Right lobe of liver (tissue), 6 donors: ENCODE data around the gene DCC. TPM values are rescaled to one million over a fixed set of nuclear protein-coding genes. Genes with fewer than 3 reads are reported as not detected.

Experiments used
- ATAC-seq, 4 donors: fragments of 200-7000 bp; cut with Tn5 transposase; one replicate each; pipeline ENCODE4 v1.9.1; 2020; ENCODE audit warnings: mild to moderate bottlenecking in 4 of 4, moderate library complexity in 4 of 4
- DNase-seq, 3 donors: peaks; one replicate each; pipeline ENCODE4 v3.0.0-alpha.2; 2020
- H3K27ac ChIP-seq, 3 donors: fragments of 200-600 bp; one replicate each; pipeline ENCODE4 v1.8.0; 2022
- H3K27me3 ChIP-seq, 2 donors: fragments of 200-600 bp; one replicate each; pipeline ENCODE4 v1.8.0; 2022
- H3K36me3 ChIP-seq, 4 donors: fragments of 200-600 bp; sonication (generic) in 1 of 4; one replicate each; pipeline versions ENCODE4 v1.5.1 to v1.8.0; 2017 to 2022; ENCODE audit warnings: control low read depth in 1 of 4
- H3K4me1 ChIP-seq, 4 donors: fragments of 200-600 bp; sonication (generic) in 1 of 4; one replicate each; pipeline versions ENCODE4 v1.5.1 to v1.8.0; 2017 to 2022; ENCODE audit warnings: control low read depth in 1 of 4
- H3K4me3 ChIP-seq, 3 donors: fragments of 200-600 bp; one replicate each; pipeline ENCODE4 v1.8.0; 2022
- H3K9me3 ChIP-seq, 4 donors: fragments of 200-600 bp; sonication (generic) in 1 of 4; one replicate each; pipeline versions ENCODE4 v1.5.1 to v1.8.0; 2017 to 2022; ENCODE audit warnings: control low read depth in 1 of 4
- POLR2A ChIP-seq: fragments of 450-650 bp; IDR thresholded peaks from one replicate; pipeline ENCODE4 v1.6.1; 2017; ENCODE audit warnings: antibody characterized with exemption, mild to moderate bottlenecking
- WGBS: methylation state at CpG from one replicate; pipeline ENCODE4 v1.1.6; 2018; ENCODE audit warnings: low coverage, low lambda C conversion rate; ENCODE audit not compliant: insufficient coverage; ENCODE audit errors: missing lambda C conversion rate; 5-methylcytosine and 5-hydroxymethylcytosine counted together
- intact Hi-C, 2 donors: fragments of 100-400 bp; cut with DNase I; formaldehyde crosslinking; loops; one replicate each; pipeline versions ENCODE4 v1.11.2 to v1.14.1; 2022
- total RNA-seq, 6 experiments: library from RNA; depleted of rRNA in 2 of 6; stranded (reverse); fragments of >200 nt in 2 of 6; fragmentation: NEBNext Ultra II Directional in 3 of 6; extraction: Animal tissue kit (Norgen Biotek cat#: 25700) in 3 of 6; gene quantifications; one replicate each; pipeline versions ENCODE4 v1.1.0 to v1.2.4, GENCODE V29; 2016 to 2023
- TF ChIP-seq, protein P1 (sequence below), 4 donors: fragments of 200-600 bp in 3 of 4; fragments of 450-650 bp in 1 of 4; IDR thresholded peaks; one replicate each; pipeline versions ENCODE4 v1.5.1 to v1.8.0; 2016 to 2022; ENCODE audit warnings: antibody characterized with exemption in 4 of 4, mild to moderate bottlenecking in 2 of 4
- donor health status: DM: no; HTN: yes; CAD: no.
- donor health status: DM: no; HTN: no; CAD: no.
- donor health status: DM: no; HTN: no; CAD: no.
- donor health status: DM: no; HTN: yes; CAD: no.
- donor health status: DM: no; HTN: yes; CAD: no.

The DCC gene
- total RNA-seq, 6 experiments from 2014 or later: 0.06 TPM; not detected in 5

DNA sequence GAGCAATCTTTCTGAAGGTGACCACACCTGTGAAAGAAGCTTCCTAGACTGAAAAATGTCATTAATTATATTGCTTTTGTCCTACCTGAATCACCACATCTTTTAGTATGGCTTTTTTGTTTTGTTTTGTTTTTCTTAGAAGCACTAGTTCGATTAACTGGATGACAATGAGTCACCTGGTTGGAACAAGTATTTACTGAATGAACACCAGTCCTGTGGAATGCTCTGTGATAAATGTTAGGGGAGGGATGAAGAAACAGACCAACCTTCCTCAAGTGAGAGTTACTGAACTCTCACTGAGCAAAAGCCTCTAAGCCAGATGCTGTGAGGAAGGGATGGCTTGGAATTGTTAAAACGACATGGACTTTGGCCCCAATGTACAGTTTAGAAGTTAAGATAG lies 26.8 kb upstream of the DCC start:
- Histone ChIP-seq H3K27ac (no peak overlapping the region), H3K4me3 (no peak overlapping the region), H3K4me1 (no peaks in the 10 kb centered on the region), H3K27me3 (no peaks in the 10 kb centered on the region), H3K36me3 (no peaks in the 10 kb centered on the region), H3K9me3 (no peaks in the 10 kb centered on the region)
- DNase-seq (no peak), ATAC-seq (no peak)
- WGBS: 30% methylated on average over 2 of the region's 2 CpGs
- intact Hi-C loops: no loop called here
- TF ChIP-seq POLR2A: no peak
- TF ChIP-seq, protein P1, sequence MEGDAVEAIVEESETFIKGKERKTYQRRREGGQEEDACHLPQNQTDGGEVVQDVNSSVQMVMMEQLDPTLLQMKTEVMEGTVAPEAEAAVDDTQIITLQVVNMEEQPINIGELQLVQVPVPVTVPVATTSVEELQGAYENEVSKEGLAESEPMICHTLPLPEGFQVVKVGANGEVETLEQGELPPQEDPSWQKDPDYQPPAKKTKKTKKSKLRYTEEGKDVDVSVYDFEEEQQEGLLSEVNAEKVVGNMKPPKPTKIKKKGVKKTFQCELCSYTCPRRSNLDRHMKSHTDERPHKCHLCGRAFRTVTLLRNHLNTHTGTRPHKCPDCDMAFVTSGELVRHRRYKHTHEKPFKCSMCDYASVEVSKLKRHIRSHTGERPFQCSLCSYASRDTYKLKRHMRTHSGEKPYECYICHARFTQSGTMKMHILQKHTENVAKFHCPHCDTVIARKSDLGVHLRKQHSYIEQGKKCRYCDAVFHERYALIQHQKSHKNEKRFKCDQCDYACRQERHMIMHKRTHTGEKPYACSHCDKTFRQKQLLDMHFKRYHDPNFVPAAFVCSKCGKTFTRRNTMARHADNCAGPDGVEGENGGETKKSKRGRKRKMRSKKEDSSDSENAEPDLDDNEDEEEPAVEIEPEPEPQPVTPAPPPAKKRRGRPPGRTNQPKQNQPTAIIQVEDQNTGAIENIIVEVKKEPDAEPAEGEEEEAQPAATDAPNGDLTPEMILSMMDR (IDR thresholded peaks at IDR 0.05): no peak

DNA sequence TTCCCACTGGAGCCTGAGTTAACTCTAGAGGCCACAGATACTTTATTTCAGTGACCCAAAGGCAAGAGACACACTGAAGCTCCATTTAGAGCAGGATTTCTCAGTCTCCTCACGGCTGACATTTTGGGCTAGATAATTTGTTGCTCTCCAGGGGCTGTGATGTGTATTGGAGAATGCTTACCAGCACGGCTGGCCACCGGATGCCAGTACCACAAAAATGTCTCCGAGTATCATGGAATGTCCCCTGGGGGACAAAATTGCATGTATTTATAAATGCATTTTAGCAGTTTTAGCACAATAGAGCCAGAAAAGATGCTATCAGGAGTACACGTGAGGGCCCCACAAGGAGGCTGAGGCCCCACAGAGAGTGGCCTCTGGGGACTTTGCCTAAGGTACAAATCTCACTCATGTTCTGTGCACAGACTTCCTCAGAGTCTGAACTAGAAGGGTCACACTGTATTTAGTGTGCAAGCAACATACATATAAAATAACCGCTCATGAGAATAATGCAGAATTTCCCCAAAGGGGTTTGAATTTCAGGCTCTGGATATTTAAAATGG lies 20.5 kb upstream of the DCC start:
- ATAC-seq: no peak
- intact Hi-C loops: no loop called here
- H3K36me3 ChIP-seq: no peaks in the 10 kb centered on the region
- no peaks in the 10 kb centered on the region for H3K27me3 ChIP-seq
- no peak for DNase-seq
- H3K4me3 ChIP-seq: no peak overlapping the region
- no peak overlapping the region for H3K27ac ChIP-seq
- 54% methylated on average over 6 of the region's 6 CpGs for WGBS
- H3K4me1 ChIP-seq: no peaks in the 10 kb centered on the region
- no peaks in the 10 kb centered on the region for H3K9me3 ChIP-seq
- TF ChIP-seq, protein P1 (IDR thresholded peaks at IDR 0.05): no peak
- no peak for TF ChIP-seq POLR2A

DNA sequence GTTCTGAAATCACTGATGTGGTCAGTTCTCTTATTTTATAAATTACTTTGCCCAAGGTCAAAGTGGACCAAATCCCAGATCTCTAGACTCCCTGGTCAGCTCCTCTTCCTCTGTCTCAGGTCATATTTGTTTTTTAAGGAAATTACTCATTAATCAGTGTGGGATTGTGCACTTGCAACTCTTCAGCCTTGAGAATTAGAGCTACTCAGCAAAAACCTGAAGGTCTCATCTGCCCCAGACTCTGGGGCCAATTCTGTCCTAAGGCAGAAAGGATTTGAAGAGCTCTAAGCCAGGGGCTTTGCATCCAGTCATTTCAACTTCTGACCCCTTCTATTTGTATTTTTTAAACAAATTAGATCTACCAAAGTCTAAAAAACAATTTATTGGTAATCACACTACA lies 17.7 kb upstream of the DCC start:
- no peak for ATAC-seq
- H3K4me3 ChIP-seq: no peak overlapping the region
- DNase-seq: no peak
- no peaks in the 10 kb centered on the region for H3K4me1 ChIP-seq
- intact Hi-C loops: no loop called here
- no peaks in the 10 kb centered on the region for H3K9me3 ChIP-seq
- TF ChIP-seq, protein P1 (IDR thresholded peaks at IDR 0.05): no peak
- no peak for TF ChIP-seq POLR2A
- H3K27me3 ChIP-seq: no peaks in the 10 kb centered on the region
- H3K36me3 ChIP-seq: no peaks in the 10 kb centered on the region
- no peak overlapping the region for H3K27ac ChIP-seq

DNA sequence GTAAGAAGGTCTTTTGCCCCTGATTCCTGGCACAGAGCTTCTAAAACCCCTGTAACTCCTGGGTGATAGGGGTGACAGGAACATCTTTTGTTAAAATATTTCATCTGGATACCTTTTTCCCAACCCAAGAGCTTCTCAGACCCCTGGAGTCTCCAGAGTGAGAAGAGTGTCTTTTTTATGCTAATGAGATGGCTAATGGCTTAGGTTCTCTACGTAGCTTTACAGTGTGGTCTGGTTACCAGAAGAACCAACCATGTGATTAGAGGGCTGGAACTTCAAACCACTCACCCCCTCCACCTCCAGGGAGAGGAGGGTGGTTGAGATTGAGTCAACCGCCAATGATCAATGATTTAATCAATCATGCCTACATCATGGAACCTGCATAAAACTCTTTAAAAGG lies 16.2 kb upstream of the DCC start:
- Histone ChIP-seq H3K27me3 (no peaks in the 10 kb centered on the region), H3K27ac (no peak overlapping the region), H3K9me3 (no peaks in the 10 kb centered on the region), H3K4me1 (no peaks in the 10 kb centered on the region), H3K4me3 (no peak overlapping the region), H3K36me3 (no peaks in the 10 kb centered on the region)
- ATAC-seq (no peak), DNase-seq (no peak)
- no peak for TF ChIP-seq POLR2A
- TF ChIP-seq, protein P1 (IDR thresholded peaks at IDR 0.05): no peak
- 11% methylated on average over 2 of the region's 2 CpGs for WGBS
- intact Hi-C loops: no loop called here

DNA sequence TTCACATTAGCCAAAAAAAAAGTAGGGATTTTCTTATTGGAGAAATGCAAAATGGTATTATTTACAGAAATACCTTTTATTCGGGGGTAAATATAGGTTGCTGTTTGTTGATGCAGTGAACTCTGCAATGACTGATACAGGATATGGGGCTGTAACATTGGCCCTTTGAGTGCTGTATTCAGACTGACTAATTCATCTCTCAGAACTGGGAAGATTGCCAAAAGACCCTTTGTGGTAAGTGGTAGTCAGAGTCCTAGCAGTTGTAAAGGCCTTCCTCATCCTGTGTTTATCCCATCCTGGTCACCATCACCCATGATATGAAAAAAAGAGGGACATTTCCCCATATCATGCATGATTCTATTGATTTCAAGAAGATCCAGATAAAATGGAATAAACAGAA lies 14.0 kb upstream of the DCC start:
- intact Hi-C loops: no loop called here
- 81% methylated on average over 1 of the region's 1 CpG for WGBS
- H3K27ac ChIP-seq: no peak overlapping the region
- DNase-seq: no peak
- TF ChIP-seq, protein P1 (IDR thresholded peaks at IDR 0.05): no peak
- TF ChIP-seq POLR2A: no peak
- no peak for ATAC-seq
- no peaks in the 10 kb centered on the region for H3K36me3 ChIP-seq
- H3K4me1 ChIP-seq: no peaks in the 10 kb centered on the region
- no peak overlapping the region for H3K4me3 ChIP-seq
- no peaks in the 10 kb centered on the region for H3K27me3 ChIP-seq
- H3K9me3 ChIP-seq: no peaks in the 10 kb centered on the region
